Activated T-helper 2 cell treated with anti-CD3 and anti-CD28 coated beads, Interferon-gamma antibody, Interleukin-2, Interleukin-4, amounts not matched to agents 10 μg/mL and 5 μg/mL and 100 μg/mL, durations not matched to agents 14 hours and 24 hours and 36 hours (primary cell): ENCODE data around the gene DPH1. TPM values are rescaled to one million over a fixed set of nuclear protein-coding genes. Genes with fewer than 3 reads are reported as not detected.
A peak's percentile ranks its signal among the peaks of the same experiment; 100 is the strongest.

Experiments
- DNase-seq: peaks from one replicate; pipeline ENCODE4 v3.0.0; 2021; ENCODE audit warnings: low spot score
- H3K27ac Mint-ChIP-seq: one replicate; pipeline ENCODE4 v1.8.0; 2021; ENCODE audit warnings: mixed read lengths
- H3K27me3 Mint-ChIP-seq: one replicate; pipeline ENCODE4 v1.8.0; 2021; ENCODE audit warnings: low read depth, mixed read lengths
- H3K36me3 Mint-ChIP-seq: one replicate; pipeline ENCODE4 v1.8.0; 2021; ENCODE audit warnings: low read depth, mixed read lengths
- H3K4me1 Mint-ChIP-seq: one replicate; pipeline ENCODE4 v1.8.0; 2021; ENCODE audit warnings: low read depth, mixed read lengths
- H3K4me3 Mint-ChIP-seq: one replicate; pipeline ENCODE4 v1.8.0; 2021; ENCODE audit warnings: low read depth, mild to moderate bottlenecking, moderate library complexity, mixed read lengths
- H3K9me3 Mint-ChIP-seq: one replicate; pipeline ENCODE4 v1.8.0; 2021; ENCODE audit warnings: mixed read lengths
- intact Hi-C: fragments of 100-400 bp; cut with micrococcal nuclease; formaldehyde crosslinking; loops from one replicate; pipeline ENCODE4 v1.15.1; 2023
- total RNA-seq: library from RNA; stranded (reverse); gene quantifications from 2 replicates; pipeline ENCODE4 v1.2.3, GENCODE V29; 2022

DPH1 gene
- total RNA-seq, 1 donor from 2014 or later = 47.5 TPM

GRCh38 chr17:2077040-2077439 lies 47.1 kb downstream of the DPH1 start:
- Mint-ChIP-seq H3K9me3 (no peaks in the 10 kb centered on the region), H3K4me3 (no peak overlapping the region), H3K36me3 (peaks cover 64% of the 10 kb centered on the region), H3K27me3 (no peaks in the 10 kb centered on the region), H3K4me1 (peaks cover 35% of the 10 kb centered on the region), H3K27ac (no peak overlapping the region)
- intact Hi-C loops = no loop called here
- no peak for DNase-seq

DNA sequence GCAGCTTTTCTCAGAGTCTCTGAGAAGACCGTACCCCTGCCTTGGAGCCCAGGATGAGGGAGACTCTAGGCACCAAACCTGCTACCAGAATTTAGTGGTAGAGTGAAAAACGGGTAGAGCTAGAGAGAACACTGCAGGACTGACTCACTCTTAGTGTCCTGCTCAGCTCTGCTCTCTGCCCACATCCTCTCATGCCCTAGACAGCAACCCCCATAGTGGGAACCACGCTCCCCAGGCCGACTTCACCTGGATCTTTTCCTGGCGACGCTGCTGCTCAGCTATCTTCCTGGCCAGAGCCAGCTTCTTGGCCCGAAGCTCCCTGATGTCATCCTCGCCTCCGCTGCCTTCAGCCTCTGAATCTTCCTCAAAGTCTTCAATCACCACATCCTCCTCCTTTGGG lies 51.6 kb downstream of the DPH1 start:
- Mint-ChIP-seq H3K27ac (peak overlapping the region; percentile 86), H3K36me3 (peaks cover 64% of the 10 kb centered on the region), H3K4me3 (peak overlapping the region; percentile 27), H3K27me3 (no peaks in the 10 kb centered on the region), H3K9me3 (no peaks in the 10 kb centered on the region), H3K4me1 (peaks cover 56% of the 10 kb centered on the region)
- intact Hi-C loops = loop anchor here (10.0 kb wide), 1 partner anchor 53 kb away; no protein-coding TSS in a partner anchor
- no peak for DNase-seq

GRCh38 chr17:2082003-2082781 lies 52.2 kb downstream of the DPH1 start:
- no peak for DNase-seq
- Mint-ChIP-seq H3K4me1 (peaks cover 60% of the 10 kb centered on the region), H3K27ac (peak overlapping the region; percentile 86), H3K27me3 (no peaks in the 10 kb centered on the region), H3K4me3 (peak overlapping the region; percentile 27), H3K36me3 (peaks cover 67% of the 10 kb centered on the region), H3K9me3 (no peaks in the 10 kb centered on the region)
- intact Hi-C loops = loop anchor here (10.0 kb wide), 1 partner anchor 53 kb away; no protein-coding TSS in a partner anchor

- H3K9me3 Mint-ChIP-seq = no peaks in the 10 kb centered on the region
- peaks cover 62% of the 10 kb centered on the region for H3K36me3 Mint-ChIP-seq
- H3K4me1 Mint-ChIP-seq = peaks cover 73% of the 10 kb centered on the region
- H3K4me3 Mint-ChIP-seq = no peak overlapping the region
- no peak for DNase-seq
- peak overlapping the region; percentile 67 for H3K27ac Mint-ChIP-seq
- intact Hi-C loops = loop anchor here (10.0 kb wide), 1 partner anchor 51 kb away; no protein-coding TSS in a partner anchor
- no peaks in the 10 kb centered on the region for H3K27me3 Mint-ChIP-seq
These were observed 53.7 kb downstream of the DPH1 start for GRCh38 chr17:2083613-2084035.

GRCh38 chr17:2084036-2084765 lies 54.2 kb downstream of the DPH1 start:
- Mint-ChIP-seq H3K36me3 (peaks cover 57% of the 10 kb centered on the region), H3K9me3 (no peaks in the 10 kb centered on the region), H3K27ac (peak overlapping the region; percentile 70), H3K27me3 (no peaks in the 10 kb centered on the region), H3K4me3 (peak overlapping the region; percentile 10), H3K4me1 (peaks cover 78% of the 10 kb centered on the region)
- DNase-seq = no peak
- intact Hi-C loops = loop anchor here (10.0 kb wide), 1 partner anchor 51 kb away; no protein-coding TSS in a partner anchor

DNA sequence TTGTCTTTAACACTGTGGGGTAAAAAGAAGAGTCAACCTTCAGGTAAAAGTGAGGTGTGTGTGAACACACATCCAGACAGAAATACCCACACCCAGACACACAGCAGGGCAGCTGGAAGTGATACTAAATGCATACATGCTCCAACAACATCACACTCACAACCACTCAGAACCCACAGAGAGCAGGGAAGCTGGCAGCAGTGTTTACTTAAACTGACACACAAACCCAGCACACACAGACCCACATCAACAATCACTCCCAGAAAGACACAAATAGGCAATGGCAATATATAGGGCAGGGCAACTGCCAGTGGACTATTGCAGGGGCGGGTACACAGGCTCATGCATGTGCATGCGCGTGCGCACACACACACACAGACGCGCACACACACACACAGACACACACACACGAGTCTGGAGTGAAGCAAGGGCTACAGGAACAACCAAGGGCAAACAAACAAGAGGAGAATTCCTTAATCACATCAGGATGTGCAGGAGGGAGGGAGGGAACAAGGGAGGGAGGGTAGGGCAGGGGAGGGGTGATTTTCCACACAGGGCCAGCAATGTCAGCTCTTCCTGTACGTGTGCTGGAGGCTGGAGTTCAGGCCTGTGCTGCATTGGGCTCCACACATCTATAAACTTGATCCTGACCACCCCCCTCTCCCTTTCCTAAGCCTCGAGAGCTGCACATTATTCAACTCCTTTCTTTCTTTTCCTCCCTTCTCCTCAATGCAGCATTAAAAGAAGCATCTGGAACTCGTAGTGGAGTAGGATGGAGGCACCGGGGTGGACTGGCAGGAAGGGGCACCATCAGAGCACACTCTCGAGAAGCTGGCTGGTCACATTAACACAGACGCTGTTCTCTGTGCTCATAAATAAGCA lies 55.1 kb downstream of the DPH1 start:
- no peak for DNase-seq
- H3K36me3 Mint-ChIP-seq = peaks cover 52% of the 10 kb centered on the region
- no peak overlapping the region for H3K4me3 Mint-ChIP-seq
- intact Hi-C loops = loop anchor here (10.0 kb wide), 1 partner anchor 50 kb away; no protein-coding TSS in a partner anchor
- no peaks in the 10 kb centered on the region for H3K27me3 Mint-ChIP-seq
- peaks cover 87% of the 10 kb centered on the region for H3K4me1 Mint-ChIP-seq
- H3K27ac Mint-ChIP-seq = peak overlapping the region; percentile 70
- no peaks in the 10 kb centered on the region for H3K9me3 Mint-ChIP-seq

DNA sequence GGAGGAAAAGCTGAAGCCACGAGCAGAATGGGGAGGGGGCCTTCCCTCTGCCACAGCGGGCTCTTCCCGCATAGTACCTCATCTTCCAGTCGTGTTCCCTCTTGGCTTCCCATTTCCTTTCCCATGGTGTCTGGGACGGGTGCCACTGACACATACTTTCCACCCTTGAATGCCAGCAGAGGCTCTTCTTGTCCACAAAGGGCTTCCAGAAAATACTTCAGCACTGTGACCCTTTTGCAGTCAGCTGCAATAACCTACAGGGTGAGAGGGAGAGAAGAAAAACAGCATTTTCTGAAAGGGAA lies 55.6 kb downstream of the DPH1 start:
- H3K36me3 Mint-ChIP-seq = peaks cover 50% of the 10 kb centered on the region
- DNase-seq = no peak
- peak overlapping the region; percentile 5 for H3K27ac Mint-ChIP-seq
- H3K4me1 Mint-ChIP-seq = peaks cover 92% of the 10 kb centered on the region
- intact Hi-C loops = loop anchor here (10.0 kb wide), 1 partner anchor 49 kb away; no protein-coding TSS in a partner anchor
- H3K9me3 Mint-ChIP-seq = no peaks in the 10 kb centered on the region
- no peaks in the 10 kb centered on the region for H3K27me3 Mint-ChIP-seq
- no peak overlapping the region for H3K4me3 Mint-ChIP-seq

DNA sequence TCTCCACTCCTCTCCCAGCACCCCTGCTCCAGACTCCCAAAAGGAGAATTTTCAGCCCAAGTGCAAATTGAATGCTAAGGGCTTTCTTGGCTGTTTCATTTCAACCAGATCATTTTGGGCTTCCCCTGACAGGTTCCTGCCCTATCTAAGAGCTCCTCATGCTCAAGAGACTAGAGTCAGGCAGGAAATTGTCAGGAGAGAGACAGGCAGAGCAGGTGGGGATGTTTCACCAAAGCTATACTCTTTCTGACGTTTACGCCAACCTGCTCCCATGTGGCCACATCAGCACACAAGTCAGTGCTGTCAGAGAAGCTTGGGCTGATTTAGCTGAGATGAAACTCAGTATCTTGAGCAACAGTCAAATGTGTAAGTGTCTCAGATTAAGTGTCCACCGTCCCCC lies 56.4 kb downstream of the DPH1 start:
- peaks cover 95% of the 10 kb centered on the region for H3K4me1 Mint-ChIP-seq
- no peak for DNase-seq
- peaks cover 49% of the 10 kb centered on the region for H3K36me3 Mint-ChIP-seq
- H3K27ac Mint-ChIP-seq = peak overlapping the region; percentile 72
- H3K27me3 Mint-ChIP-seq = no peaks in the 10 kb centered on the region
- H3K9me3 Mint-ChIP-seq = no peaks in the 10 kb centered on the region
- intact Hi-C loops = loop anchor here (2.0 to 10.0 kb wide), 3 partner anchors 14 to 180 kb away; no protein-coding TSS in a partner anchor
- H3K4me3 Mint-ChIP-seq = no peak overlapping the region

DNA sequence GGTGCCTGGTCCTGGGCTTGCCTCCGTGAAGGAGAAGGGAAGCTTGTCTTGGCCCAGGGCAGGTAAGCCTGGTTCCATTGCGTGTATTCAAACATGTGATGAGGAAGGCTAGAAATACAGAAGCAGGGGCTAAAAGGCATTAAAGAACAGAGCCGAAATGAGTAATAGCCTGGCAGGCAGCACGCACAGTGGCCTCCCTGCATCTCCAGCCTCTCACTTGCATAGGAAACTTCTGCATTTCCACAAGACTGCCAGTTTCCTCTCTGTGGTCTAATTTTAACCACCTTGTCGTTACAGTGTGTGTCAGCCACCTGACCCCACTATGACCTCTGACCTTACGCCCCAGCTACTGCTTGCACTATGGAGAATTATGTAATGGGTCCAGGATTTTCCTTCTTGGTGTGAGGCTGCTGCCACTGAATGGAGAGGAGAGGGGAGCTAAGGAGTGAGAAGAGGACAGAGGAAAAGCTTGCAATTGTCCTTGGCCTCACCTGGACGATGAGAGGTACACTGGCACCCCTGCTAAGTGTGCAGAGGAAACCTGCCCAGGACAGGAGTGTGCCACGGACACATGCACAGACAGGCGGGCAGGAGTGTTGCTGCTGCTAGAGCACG lies 57.8 kb downstream of the DPH1 start:
- Mint-ChIP-seq H3K36me3 (peaks cover 47% of the 10 kb centered on the region), H3K9me3 (no peaks in the 10 kb centered on the region), H3K27me3 (no peaks in the 10 kb centered on the region), H3K4me1 (peaks cover 93% of the 10 kb centered on the region), H3K27ac (peak overlapping the region; percentile 72), H3K4me3 (peak overlapping the region; percentile 61)
- intact Hi-C loops = loop anchor here (2.0 to 10.0 kb wide), 4 partner anchors 13 to 179 kb away; no protein-coding TSS in a partner anchor
- DNase-seq = peak; percentile 68

- H3K9me3 Mint-ChIP-seq = no peaks in the 10 kb centered on the region
- intact Hi-C loops = loop anchor here (1.0 to 10.0 kb wide), 4 partner anchors 19 to 174 kb away; no protein-coding TSS in a partner anchor
- DNase-seq = no peak
- H3K4me3 Mint-ChIP-seq = peak overlapping the region; percentile 91
- H3K27ac Mint-ChIP-seq = peak overlapping the region; percentile 98
- peaks cover 85% of the 10 kb centered on the region for H3K4me1 Mint-ChIP-seq
- H3K27me3 Mint-ChIP-seq = no peaks in the 10 kb centered on the region
- peaks cover 44% of the 10 kb centered on the region for H3K36me3 Mint-ChIP-seq
These were observed 59.1 kb downstream of the DPH1 start for GRCh38 chr17:2089021-2089422.

- H3K27me3 Mint-ChIP-seq = no peaks in the 10 kb centered on the region
- DNase-seq = no peak
- H3K4me1 Mint-ChIP-seq = peaks cover 77% of the 10 kb centered on the region
- peak overlapping the region; percentile 91 for H3K4me3 Mint-ChIP-seq
- peaks cover 35% of the 10 kb centered on the region for H3K36me3 Mint-ChIP-seq
- H3K27ac Mint-ChIP-seq = peak overlapping the region; percentile 98
- intact Hi-C loops = loop anchor here (5.0 kb wide), 1 partner anchor 67 kb away; no protein-coding TSS in a partner anchor
- H3K9me3 Mint-ChIP-seq = no peaks in the 10 kb centered on the region
These were observed 60.3 kb downstream of the DPH1 start for GRCh38 chr17:2090210-2090641.
